Measurements from ENCODE around the gene RGS1.

RGS1 gene

GRCh38 chr1:192539297-192540092 is 36.1 kb upstream of the RGS1 start:
- TF ChIP-seq PRDM4 (tag by site-specific recombination; IDR thresholded peaks at IDR 0.05) (no peak), ZSCAN16 (tag by site-specific recombination; IDR thresholded peaks at IDR 0.05) (no peak), ZEB2 (tag by site-specific recombination; IDR thresholded peaks at IDR 0.05) (no peak), ZNF626 (tag by site-specific recombination; IDR thresholded peaks at IDR 0.05) (no peak), ZNF423 (tag by site-specific recombination; IDR thresholded peaks at IDR 0.05) (no peak), ZNF2 (tag by site-specific recombination; IDR thresholded peaks at IDR 0.05) (no peak), ZNF155 (tag by site-specific recombination; IDR thresholded peaks at IDR 0.05) (no peak), MZF1 (tag by site-specific recombination; IDR thresholded peaks at IDR 0.05; ENCODE audit: borderline replicate concordance) (no peak), ZNF621 (tag by site-specific recombination; IDR thresholded peaks at IDR 0.05) (no peak), ZNF140 (tag by site-specific recombination; IDR thresholded peaks at IDR 0.05) (no peak), ZNF223 (tag by site-specific recombination; IDR thresholded peaks at IDR 0.05) (no peak), ZNF777 (tag by site-specific recombination; IDR thresholded peaks at IDR 0.05; ENCODE audit: borderline replicate concordance) (no peak), ZNF580 (tag by site-specific recombination; IDR thresholded peaks at IDR 0.05) (no peak), ZSCAN18 (tag by site-specific recombination; IDR thresholded peaks at IDR 0.05) (no peak)
- H3K27ac ChIP-seq (ENCODE audit: extremely low read depth, low read depth, low read length) = no peak overlapping the region
- H3K4me1 ChIP-seq (ENCODE audit: control insufficient read depth, insufficient read depth, low read length) = peaks cover 4% of the 10 kb centered on the region
- ChIA-PET POLR2A (no interaction called here), CTCF (no interaction called here)
- H3K4me3 ChIP-seq (ENCODE audit: low read depth, low read length) = no peak overlapping the region
- H3K9me3 ChIP-seq (ENCODE audit: control insufficient read depth, insufficient read depth, low read depth, low read length) = no peaks in the 10 kb centered on the region
- H3K36me3 ChIP-seq (ENCODE audit: control insufficient read depth in 2 of 2, insufficient read depth in 1 of 2, low read length in 2 of 2) = no peaks in the 10 kb centered on the region

- CTCF ChIA-PET = interaction anchor here (1.0 kb wide), 1 partner anchor 69 kb away, joined by 5 read pairs; no protein-coding TSS in a partner anchor
- H3K36me3 ChIP-seq (ENCODE audit: control insufficient read depth in 2 of 2, insufficient read depth in 1 of 2, low read length in 2 of 2) = no peaks in the 10 kb centered on the region
- H3K4me3 ChIP-seq (ENCODE audit: low read depth, low read length) = no peak overlapping the region
- POLR2A ChIA-PET = no interaction called here
- TF ChIP-seq ZNF280D (tag by site-specific recombination; IDR thresholded peaks at IDR 0.05) (no peak), ZNF221 (tag by site-specific recombination; IDR thresholded peaks at IDR 0.05; ENCODE audit: borderline replicate concordance) (no peak), ZNF202 (tag by site-specific recombination; IDR thresholded peaks at IDR 0.05; ENCODE audit: borderline replicate concordance) (no peak), ZNF223 (tag by site-specific recombination; IDR thresholded peaks at IDR 0.05) (no peak)
- H3K9me3 ChIP-seq (ENCODE audit: control insufficient read depth, insufficient read depth, low read depth, low read length) = no peaks in the 10 kb centered on the region
- H3K27ac ChIP-seq (ENCODE audit: extremely low read depth, low read depth, low read length) = no peak overlapping the region
- H3K4me1 ChIP-seq (ENCODE audit: control insufficient read depth, insufficient read depth, low read length) = peaks cover 4% of the 10 kb centered on the region
Measured at GRCh38 chr1:192543445-192543844, 32.1 kb upstream of the RGS1 start.

Measured in HEK293 (cell line).